GM23248 (cell line): Measurements from ENCODE around the gene MYO1D. TPM values are rescaled to one million over a fixed set of nuclear protein-coding genes. Genes with fewer than 3 reads are reported as not detected.

Experiments
- DNase-seq: peaks from one replicate; pipeline ENCODE4 v3.0.0-alpha.2; 2015
- H2AFZ ChIP-seq: fragments of 200-600 bp; sonication (generic); 2 replicates; pipeline ENCODE4 v1.6.1; 2016; ENCODE audit warnings: antibody characterized with exemption
- H3F3A ChIP-seq: fragments of 200-600 bp; sonication (generic); 2 replicates; pipeline ENCODE4 v1.6.1; 2016; ENCODE audit warnings: mild to moderate bottlenecking, antibody characterized with exemption, mixed run types; ENCODE audit not compliant: insufficient read depth
- H3K27ac ChIP-seq: fragments of 200-600 bp; sonication (generic); 2 replicates; pipeline ENCODE4 v1.5.1; 2016; ENCODE audit warnings: mild to moderate bottlenecking
- H3K27me3 ChIP-seq: fragments of 200-600 bp; sonication (generic); replicated peaks from 2 replicates; pipeline ENCODE4 v1.6.1; 2016; ENCODE audit warnings: mild to moderate bottlenecking; ENCODE audit not compliant: insufficient read depth
- H3K36me3 ChIP-seq: fragments of 200-600 bp; sonication (generic); 2 replicates; pipeline ENCODE4 v1.6.1; 2016; ENCODE audit warnings: low read depth, mild to moderate bottlenecking
- H3K4me1 ChIP-seq: fragments of 200-600 bp; sonication (generic); 2 replicates; pipeline ENCODE4 v1.6.1; 2016; ENCODE audit warnings: mild to moderate bottlenecking; ENCODE audit not compliant: insufficient read depth
- H3K4me2 ChIP-seq: fragments of 200-600 bp; sonication (generic); one replicate; pipeline ENCODE4 v1.6.1; 2016; ENCODE audit warnings: mild to moderate bottlenecking; ENCODE audit not compliant: unreplicated experiment
- H3K4me3 ChIP-seq: fragments of 200-600 bp; sonication (generic); 2 replicates; pipeline ENCODE4 v1.5.1; 2016; ENCODE audit warnings: mild to moderate bottlenecking
- H3K79me2 ChIP-seq: fragments of 200-600 bp; sonication (generic); 2 replicates; pipeline ENCODE4 v1.6.1; 2016; ENCODE audit warnings: mild to moderate bottlenecking; ENCODE audit not compliant: insufficient read depth
- H3K9ac ChIP-seq: fragments of 200-600 bp; sonication (generic); 2 replicates; pipeline ENCODE4 v1.6.1; 2016; ENCODE audit warnings: mild to moderate bottlenecking
- H3K9me2 ChIP-seq: fragments of 200-600 bp; sonication (generic); 2 replicates; pipeline ENCODE4 v1.6.1; 2016; ENCODE audit warnings: mixed run types, mild to moderate bottlenecking, moderate library complexity; ENCODE audit not compliant: insufficient read depth
- H3K9me3 ChIP-seq: fragments of 200-600 bp; sonication (generic); one replicate; pipeline ENCODE4 v1.6.1; 2017; ENCODE audit warnings: low read depth
- H4K20me1 ChIP-seq: fragments of 200-600 bp; sonication (generic); 2 replicates; pipeline ENCODE4 v1.6.0; 2016; ENCODE audit not compliant: insufficient read depth
- EZH2 ChIP-seq: fragments of 200-600 bp; sonication (generic); IDR thresholded peaks from 2 replicates; pipeline ENCODE4 v1.6.1; 2018; ENCODE audit warnings: antibody characterized with exemption, mild to moderate bottlenecking; ENCODE audit not compliant: insufficient read depth, poor library complexity, severe bottlenecking
- EZH2phosphoT487 ChIP-seq: fragments of 200-600 bp; sonication (generic); IDR thresholded peaks from 2 replicates; pipeline ENCODE4 v1.6.1; 2018; ENCODE audit warnings: antibody characterized with exemption, moderate library complexity, mild to moderate bottlenecking, low read depth; ENCODE audit not compliant: insufficient read depth
- WGBS, 2 experiments: methylation state at CpG; one replicate each; pipeline ENCODE4 v1.1.6; 2015 to 2017; ENCODE audit warnings: low lambda C conversion rate in 2 of 2, low coverage in 1 of 2; ENCODE audit errors: missing lambda C conversion rate in 2 of 2; 5-methylcytosine and 5-hydroxymethylcytosine counted together
- in situ Hi-C: fragments of 300-500 bp; cut with MboI; formaldehyde crosslinking; loops from 2 replicates; pipeline ENCODE4 v1.15.0; 2020
- polyA plus RNA-seq: library from polyadenylated mRNA; unstranded; fragments of >200 nt; fragmentation: Nextera tagmentation; extraction: Ambion mirVana; gene quantifications from 2 replicates; pipeline ENCODE4 v1.2.1, GENCODE V29; 2016
- small RNA-seq: library from RNA; depleted of rRNA; stranded (forward); fragments of <200 nt; gene quantifications from one replicate; pipeline ENCODE3, GENCODE V24; 2014; ENCODE audit warnings: low read depth, low replicate concordance
- total RNA-seq: library from RNA; depleted of rRNA; stranded (reverse); fragments of >200 nt; shearing (Covaris generic); gene quantifications from 2 replicates; pipeline ENCODE4 v1.2.3, GENCODE V29; 2014; rRNA removed

The MYO1D gene
- total and polyA plus RNA-seq, 2 experiments from 2014 or later: 54.1 to 99.5 TPM

DNA sequence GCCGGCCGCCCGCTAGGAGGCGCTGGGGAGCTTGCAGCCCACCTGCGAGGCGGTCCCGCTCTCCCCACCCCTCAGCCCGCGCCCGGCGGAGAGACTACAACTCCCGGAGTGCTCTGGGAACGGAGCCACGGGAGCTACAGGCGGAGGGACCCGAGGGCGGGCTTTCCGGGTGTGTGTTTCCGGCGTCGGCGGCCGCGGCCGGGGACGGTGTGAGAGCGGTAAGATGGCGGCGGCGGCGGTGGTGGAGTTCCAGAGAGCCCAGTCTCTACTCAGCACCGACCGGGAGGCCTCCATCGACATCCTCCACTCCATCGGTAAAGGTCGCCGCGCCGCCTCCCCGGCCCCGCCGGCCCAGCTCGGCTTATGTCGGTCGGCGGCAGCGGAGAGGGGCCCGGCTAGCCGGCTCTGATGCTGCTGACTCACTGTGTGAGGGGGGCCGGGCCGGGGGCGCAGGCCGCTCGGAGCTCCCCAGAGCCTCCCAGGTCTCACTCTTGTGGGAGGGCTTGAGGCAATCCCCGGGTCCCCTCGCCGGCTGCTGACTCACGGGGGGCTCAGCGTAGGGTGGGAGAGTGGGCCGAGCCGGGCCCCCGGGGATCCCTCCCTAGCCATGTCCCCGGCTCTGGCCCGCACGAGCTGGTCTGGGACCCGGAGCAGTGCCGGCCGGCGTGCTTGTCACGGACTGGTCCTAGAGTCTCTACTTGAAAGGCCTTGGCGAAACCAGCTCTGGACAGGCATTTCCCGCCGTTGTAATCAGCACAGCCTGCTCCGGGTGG is 432.4 kb downstream of the MYO1D start, which contains the start of gene PSMD11:
TSS of gene PSMD11 (plus strand) at position 210 of the 773 bp plus-strand sequence. CDS start at position 224, 14 bp downstream.
- Histone ChIP-seq H3K4me2 (peak within 1 kb of the TSS; percentile 95), H3K27ac (peak within 1 kb of the TSS; percentile 90), H3K36me3 (peaks cover 16% of the 10 kb centered on the region; the same call in 1 of the 2 replicates), H3K9me3 (no peaks in the 10 kb centered on the region), H3K27me3 (no peaks in the 10 kb centered on the region), H3F3A (peaks cover 24% of the 10 kb centered on the region), H3K79me2 (peaks cover 50% of the 10 kb centered on the region), H4K20me1 (peaks cover 14% of the 10 kb centered on the region), H3K4me3 (peak within 1 kb of the TSS; percentile 100), H3K4me1 (peaks cover 21% of the 10 kb centered on the region), H3K9ac (peak within 1 kb of the TSS; percentile 97), H2AFZ (peak within 1 kb of the TSS; percentile 99), H3K9me2 (no peaks in the 10 kb centered on the region)
- in situ Hi-C loops: no loop called here
- TF ChIP-seq EZH2phosphoT487: no peak
- no peak for TF ChIP-seq EZH2
- 1 to 2% methylated on average over 45 to 68 of the region's 74 CpGs for WGBS, 2 experiments
- DNase-seq: peak; percentile 100

DNA sequence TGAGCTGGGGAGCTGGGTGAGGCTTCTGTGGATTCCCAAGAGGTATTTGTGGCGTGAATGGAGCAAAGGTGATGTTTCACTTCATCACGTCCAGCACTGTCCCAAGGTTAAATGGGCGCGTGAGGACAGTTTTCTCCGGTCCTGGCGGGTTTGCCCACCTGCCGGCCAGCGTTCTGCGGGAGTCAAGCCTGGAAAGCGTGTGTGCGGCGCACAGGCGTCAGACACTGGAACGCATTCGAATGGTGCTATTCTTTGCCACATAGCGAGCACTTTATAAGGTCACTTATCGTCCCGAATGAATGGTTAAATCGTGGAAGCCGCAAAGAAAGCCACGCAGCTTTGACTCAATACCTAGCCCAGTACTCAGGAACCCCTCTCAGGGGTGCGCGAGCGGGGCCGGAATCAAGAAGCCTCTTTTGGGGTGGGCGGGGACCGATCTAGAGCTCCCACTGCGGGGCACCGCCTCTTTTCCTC is 433.1 kb downstream of the MYO1D start:
- in situ Hi-C loops: no loop called here
- Histone ChIP-seq H3K9me3 (no peaks in the 10 kb centered on the region), H3K4me3 (peak overlapping the region; percentile 100), H3K9me2 (no peaks in the 10 kb centered on the region), H3K9ac (peak overlapping the region; percentile 97; the same call in 1 of the 2 replicates), H3K79me2 (peaks cover 44% of the 10 kb centered on the region), H3F3A (peaks cover 24% of the 10 kb centered on the region), H3K27me3 (no peaks in the 10 kb centered on the region), H3K4me2 (peak overlapping the region; percentile 95), H3K36me3 (peaks cover 10% of the 10 kb centered on the region; the same call in 1 of the 2 replicates), H3K4me1 (peaks cover 21% of the 10 kb centered on the region), H4K20me1 (peaks cover 14% of the 10 kb centered on the region), H2AFZ (peak overlapping the region; percentile 99), H3K27ac (no peak overlapping the region)
- DNase-seq: no peak
- 27% methylated on average over 27 to 28 of the region's 29 CpGs for WGBS, 2 experiments
- TF ChIP-seq EZH2: no peak
- no peak for TF ChIP-seq EZH2phosphoT487

Small RNA genes lying within 50 kb of the gene (small RNA-seq; reads per million reads assigned to genes)
- not detected for gene RF00019

Other genes starting within 250 kb of the MYO1D start
- gene TMEM98, start 51.0 kb upstream of the MYO1D start, total RNA-seq: 143 and 148 TPM in 2 replicates
- gene TMEM98, start 51.0 kb upstream of the MYO1D start, polyA plus RNA-seq: 153 and 157 TPM in 2 replicates
- gene SPACA3, start 114.7 kb upstream of the MYO1D start, total RNA-seq: not detected in 2 replicates
- not detected in 2 replicates for gene SPACA3, start 114.7 kb upstream of the MYO1D start, polyA plus RNA-seq